Loucy (cell line): ENCODE data around the gene MFN2.

Source experiments
- CTCF ChIP-seq: fragments of 200-600 bp; sonication (generic); conservative IDR thresholded peaks from 2 replicates; pipeline ENCODE4 v1.5.1; 2014; ENCODE audit warnings: mild to moderate bottlenecking, antibody characterized with exemption, low read length
- EZH2phosphoT487 ChIP-seq: fragments of 200-600 bp; IDR thresholded peaks from 2 replicates; pipeline ENCODE4 v1.6.1; 2018; ENCODE audit warnings: antibody characterized with exemption, mild to moderate bottlenecking, moderate library complexity, borderline replicate concordance

- TF ChIP-seq CTCF (no peak), EZH2phosphoT487 (no peak)
These were observed 51.9 kb downstream of the MFN2 start for GRCh38 chr1:12032161-12032621.
